Stomach (tissue), 9 donors: ENCODE results near the gene RBKS. TPM values are rescaled to one million over a fixed set of nuclear protein-coding genes. Genes with fewer than 3 reads are reported as not detected.
"Not testable (repeated sequence)": the region's sequence is repeated elsewhere in the genome, so short reads cannot be mapped to it uniquely, and the experiment has no call there.

Source experiments
- DNase-seq, 2 donors: peaks; one replicate each; pipeline versions ENCODE4 v3.0.0 to v3.0.0-alpha.2; 2013 to 2019
- H3K27ac ChIP-seq, 5 donors: fragments of 200-600 bp in 4 of 5; sonication (generic) in 4 of 5; one replicate each; pipeline ENCODE4 v1.5.1; 2013 to 2019; ENCODE audit warnings: mild to moderate bottlenecking in 1 of 5, moderate library complexity in 1 of 5
- H3K27me3 ChIP-seq, 3 donors: fragments of 200-600 bp; sonication (generic); one replicate each; pipeline ENCODE4 v1.5.1; 2017 to 2019; ENCODE audit warnings: mixed run types in 1 of 3
- H3K36me3 ChIP-seq, 4 donors: fragments of 200-600 bp; sonication (generic); 1 replicate in 3 of 4; 2 replicates in 1 of 4; pipeline ENCODE4 v1.5.1; 2016 to 2019
- H3K4me1 ChIP-seq, 4 donors: fragments of 200-600 bp; sonication (generic); one replicate each; pipeline ENCODE4 v1.5.1; 2016 to 2019
- H3K4me3 ChIP-seq, 4 donors: fragments of 200-600 bp; sonication (generic) in 3 of 4; one replicate each; pipeline ENCODE4 v1.5.1; 2016 to 2019; ENCODE audit warnings: mild to moderate bottlenecking in 1 of 4
- H3K9me3 ChIP-seq, 4 donors: fragments of 200-600 bp; sonication (generic); one replicate each; pipeline ENCODE4 v1.5.1; 2016 to 2019
- CTCF ChIP-seq, 7 experiments: fragments of 450-650 bp in 4 of 7; fragments of 200-600 bp in 3 of 7; sonication (generic) in 3 of 7; IDR thresholded peaks; one replicate each; pipeline ENCODE4 v1.5.1; 2016 to 2019; ENCODE audit warnings: antibody characterized with exemption in 7 of 7, control low read depth in 2 of 7, mild to moderate bottlenecking in 1 of 7
- EP300 ChIP-seq: sonication (generic); formaldehyde crosslinking; IDR thresholded peaks from one replicate; pipeline ENCODE4 v1.6.1; 2017; ENCODE audit warnings: antibody characterized with exemption
- POLR2A ChIP-seq, 4 donors: fragments of 450-650 bp; IDR thresholded peaks; one replicate each; pipeline ENCODE4 v1.6.1; 2016; ENCODE audit warnings: antibody characterized with exemption in 4 of 4, control low read depth in 2 of 4, mild to moderate bottlenecking in 1 of 4, moderate library complexity in 1 of 4
- POLR2AphosphoS5 ChIP-seq, 3 donors: sonication (generic); formaldehyde crosslinking; IDR thresholded peaks; one replicate each; pipeline ENCODE4 v1.6.1; 2016; ENCODE audit warnings: antibody characterized with exemption in 3 of 3
- WGBS, 5 donors: extraction: QIAGEN DNeasy Blood & Tissue Kit in 3 of 5; methylation state at CpG; one replicate each; pipeline versions ENCODE4 v1.1.5 to v1.1.7; 2013 to 2018; 5-methylcytosine and 5-hydroxymethylcytosine counted together
- intact Hi-C: fragments of 100-400 bp; cut with DNase I; formaldehyde crosslinking; loops from one replicate; pipeline ENCODE4 v1.15.1; 2023; ENCODE audit warnings: low total_unique reads
- polyA plus RNA-seq, 3 donors: library from polyadenylated mRNA; stranded (reverse); fragments of 200-250 nt; gene quantifications; one replicate each; pipeline ENCODE4 v1.2.3, GENCODE V29; 2013
- total RNA-seq, 5 donors: library from RNA; depleted of rRNA; stranded (reverse); fragments of >200 nt; gene quantifications; one replicate each; pipeline versions ENCODE4 v1.1.0 to v1.2.3, GENCODE V29; 2014 to 2016
- donor health status: healthy with polysubstance abuse.
- donor health status: Bipolar disorder and iron deficiency.
- donor health status: healthy.

The RBKS gene
- total and polyA plus RNA-seq, 8 donors = 0.76 to 2.9 (median 1.9) TPM; not detected in 3

- TF ChIP-seq EP300 (no peak), POLR2A (IDR thresholded peaks at IDR 0.05) (no peak), CTCF (IDR thresholded peaks at IDR 0.05) (no peak), POLR2AphosphoS5 (IDR thresholded peaks at IDR 0.05) (no peak)
- Histone ChIP-seq H3K9me3 (peaks cover 0 to 11% (median 5%) of the 10 kb centered on the region in 4 donors), H3K27me3 (no peaks in the 10 kb centered on the region), H3K36me3 (no peaks in the 10 kb centered on the region), H3K4me1 (peaks cover 0 to 6% (median 0%) of the 10 kb centered on the region in 4 donors), H3K4me3 (no peak overlapping the region), H3K27ac (no peak overlapping the region)
- DNase-seq = no peak
- 73 to 89% (median 77%) methylated on average over 6 of the region's 6 CpGs for WGBS, 5 donors
- intact Hi-C loops = no loop called here
These were observed 142.3 kb downstream of the RBKS start for GRCh38 chr2:27747827-27748352.

GRCh38 chr2:27746325-27746724 is 143.9 kb downstream of the RBKS start:
- WGBS, 5 donors = 68 to 72% (median 71%) methylated on average over 2 of the region's 2 CpGs
- H3K27ac ChIP-seq = no peak overlapping the region
- intact Hi-C loops = no loop called here

GRCh38 chr2:27745494-27745893 is 144.7 kb downstream of the RBKS start:
- H3K4me1 ChIP-seq, H3K27ac ChIP-seq, H3K36me3 ChIP-seq, intact Hi-C loops, H3K4me3 ChIP-seq, H3K27me3 ChIP-seq, DNase-seq: not testable (repeated sequence)
- peaks cover 0 to 11% (median 5%) of the 10 kb centered on the region in 4 donors for H3K9me3 ChIP-seq

More at GRCh38 chr2:27746325-27746724, 143.9 kb downstream of the RBKS start:
- Histone ChIP-seq H3K36me3 (no peaks in the 10 kb centered on the region), H3K4me1 (no peaks in the 10 kb centered on the region), H3K9me3 (peaks cover 0 to 11% (median 5%) of the 10 kb centered on the region in 4 donors), H3K4me3 (no peak overlapping the region), H3K27me3 (no peaks in the 10 kb centered on the region)
- TF ChIP-seq EP300 (no peak), POLR2AphosphoS5 (IDR thresholded peaks at IDR 0.05) (no peak), CTCF (IDR thresholded peaks at IDR 0.05) (no peak), POLR2A (IDR thresholded peaks at IDR 0.05) (no peak)
- DNase-seq = no peak

GRCh38 chr2:27742571-27742970 is 147.6 kb downstream of the RBKS start:
- H3K9me3 ChIP-seq = no peaks in the 10 kb centered on the region
- H3K36me3 ChIP-seq = no peaks in the 10 kb centered on the region
- intact Hi-C loops = no loop called here
- H3K27ac ChIP-seq = no peak overlapping the region
- H3K4me3 ChIP-seq = no peak overlapping the region
- no peaks in the 10 kb centered on the region for H3K27me3 ChIP-seq
- peaks cover 0 to 12% (median 5%) of the 10 kb centered on the region in 4 donors for H3K4me1 ChIP-seq
- WGBS, 5 donors = 95 to 96% (median 96%) methylated on average over 9 of the region's 9 CpGs
- DNase-seq = no peak
- TF ChIP-seq POLR2A (IDR thresholded peaks at IDR 0.05) = no peak
- no peak for TF ChIP-seq EP300
- no peak for TF ChIP-seq POLR2AphosphoS5 (IDR thresholded peaks at IDR 0.05)
- no peak for TF ChIP-seq CTCF (IDR thresholded peaks at IDR 0.05)

GRCh38 chr2:27741673-27742072 is 148.5 kb downstream of the RBKS start:
- H3K27me3 ChIP-seq = no peaks in the 10 kb centered on the region
- H3K27ac ChIP-seq = no peak overlapping the region
- H3K4me3 ChIP-seq = no peak overlapping the region
- no peak for DNase-seq
- no peaks in the 10 kb centered on the region for H3K9me3 ChIP-seq
- peaks cover 5 to 21% (median 7%) of the 10 kb centered on the region in 4 donors for H3K4me1 ChIP-seq
- 67 to 78% (median 72%) methylated on average over 3 of the region's 3 CpGs for WGBS, 5 donors
- TF ChIP-seq CTCF (IDR thresholded peaks at IDR 0.05) (no peak), POLR2A (IDR thresholded peaks at IDR 0.05) (no peak), EP300 (no peak), POLR2AphosphoS5 (IDR thresholded peaks at IDR 0.05) (no peak)
- intact Hi-C loops = no loop called here
- no peaks in the 10 kb centered on the region for H3K36me3 ChIP-seq
